Measurements from ENCODE around the gene HS3ST2.
A peak's percentile ranks its signal among the peaks of the same experiment; 100 is the strongest.
"Not testable (repeated sequence)": the region's sequence is repeated elsewhere in the genome, so short reads cannot be mapped to it uniquely, and the experiment has no call there.

The HS3ST2 gene

DNA sequence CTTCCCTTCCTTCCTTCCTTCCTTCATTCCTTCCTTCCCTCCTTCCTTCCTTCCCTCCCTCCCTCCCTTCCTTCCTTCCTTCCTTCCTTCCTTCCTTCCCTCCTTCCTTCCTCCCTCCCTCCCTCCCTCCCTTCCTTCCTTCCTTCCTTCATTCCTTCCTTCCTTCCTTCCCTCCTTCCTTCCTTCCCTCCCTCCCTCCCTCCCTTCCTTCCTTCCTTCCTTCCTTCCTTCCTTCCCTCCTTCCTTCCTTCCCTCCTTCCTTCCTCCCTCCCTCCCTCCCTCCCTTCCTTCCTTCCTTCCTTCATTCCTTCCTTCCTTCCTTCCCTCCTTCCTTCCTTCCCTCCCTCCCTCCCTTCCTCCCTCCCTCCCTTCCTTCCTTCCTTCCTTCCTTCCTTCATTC, 4.8 kb downstream of the HS3ST2 start:
- not testable (repeated sequence) for H3K4me1 ChIP-seq (ENCODE audit: insufficient read depth, low read length); H3K36me3 ChIP-seq (ENCODE audit: insufficient read depth, low read length); H3K4me3 ChIP-seq (ENCODE audit: low read length); H2AFZ ChIP-seq (ENCODE audit: low read depth, low read length); H3K9me3 ChIP-seq (ENCODE audit: low read length)
- H3K27me3 ChIP-seq (ENCODE audit: insufficient read depth, low read length), result peaks cover 35% of the 10 kb centered on the region

DNA sequence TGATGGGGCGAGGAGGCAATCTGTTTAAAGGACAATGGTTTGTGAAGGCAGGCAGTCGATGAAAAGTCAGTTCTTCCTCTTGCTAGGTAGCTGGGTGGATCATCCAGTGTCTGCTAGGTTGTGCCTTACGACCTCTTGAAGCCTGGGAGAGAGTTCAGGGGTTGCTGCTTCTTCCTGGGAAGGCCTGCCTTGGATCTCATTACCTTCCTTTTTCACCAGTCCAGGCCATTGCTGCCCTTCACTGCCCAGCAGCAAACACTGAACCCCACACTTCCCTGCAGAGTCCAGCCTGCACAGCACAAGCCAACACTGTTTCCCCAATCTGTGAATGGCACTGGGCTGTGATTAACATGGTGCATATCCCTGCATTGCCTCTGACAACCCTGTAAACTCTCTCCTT, 24.7 kb downstream of the HS3ST2 start:
- no peaks in the 10 kb centered on the region for H3K4me1 ChIP-seq (ENCODE audit: insufficient read depth, low read length)
- H3K4me3 ChIP-seq (ENCODE audit: low read length), result no peak overlapping the region
- H3K36me3 ChIP-seq (ENCODE audit: insufficient read depth, low read length), result no peaks in the 10 kb centered on the region
- peaks cover 3% of the 10 kb centered on the region for H3K27me3 ChIP-seq (ENCODE audit: insufficient read depth, low read length)
- H2AFZ ChIP-seq (ENCODE audit: low read depth, low read length), result no peak overlapping the region
- H3K9me3 ChIP-seq (ENCODE audit: low read length), result no peaks in the 10 kb centered on the region

DNA sequence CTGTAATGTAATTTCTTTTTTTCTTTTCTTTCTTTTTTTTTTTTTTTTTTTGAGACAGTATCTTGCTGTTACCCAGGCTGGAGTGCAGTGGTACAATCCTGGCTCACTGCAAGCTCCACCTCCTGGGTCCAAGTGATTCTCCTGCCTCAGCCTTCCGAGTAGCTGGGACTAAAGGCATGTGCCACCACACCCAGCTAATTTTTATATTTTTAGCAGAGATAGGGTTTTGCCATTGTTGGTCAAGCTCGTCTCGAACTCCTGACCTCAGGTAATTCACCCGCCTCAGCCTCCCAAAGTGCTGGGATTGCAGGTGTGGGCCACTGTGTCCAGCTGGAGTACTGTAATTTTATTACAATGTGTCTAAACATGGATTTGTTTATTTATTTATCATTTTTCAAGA, 28.1 kb downstream of the HS3ST2 start:
- H2AFZ ChIP-seq (ENCODE audit: low read depth, low read length); H3K36me3 ChIP-seq (ENCODE audit: insufficient read depth, low read length); H3K27me3 ChIP-seq (ENCODE audit: insufficient read depth, low read length); H3K4me1 ChIP-seq (ENCODE audit: insufficient read depth, low read length); H3K9me3 ChIP-seq (ENCODE audit: low read length); H3K4me3 ChIP-seq (ENCODE audit: low read length): not testable (repeated sequence)

DNA sequence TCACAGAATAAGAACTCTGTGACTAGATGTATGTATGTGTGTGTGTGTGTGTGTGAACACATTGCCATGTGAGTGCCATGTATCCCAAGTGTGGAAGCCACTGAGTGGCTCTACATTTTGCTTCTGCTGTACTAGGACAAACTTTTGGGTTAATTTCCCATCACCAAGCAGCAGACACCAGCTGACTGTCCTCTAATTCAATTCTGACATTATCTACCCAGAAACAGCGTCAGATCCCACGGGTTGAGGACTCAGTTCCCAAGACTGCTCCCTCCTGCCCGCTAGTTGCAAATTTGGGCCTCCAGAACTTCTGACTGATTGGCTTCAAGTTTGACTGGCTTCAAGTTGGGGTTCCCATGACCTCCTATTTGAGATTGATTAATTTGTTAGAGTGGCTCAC, 29.2 kb downstream of the HS3ST2 start:
- Histone ChIP-seq H3K4me1 (ENCODE audit: insufficient read depth, low read length) (no peaks in the 10 kb centered on the region), H2AFZ (ENCODE audit: low read depth, low read length) (no peak overlapping the region), H3K27me3 (ENCODE audit: insufficient read depth, low read length) (peaks cover 3% of the 10 kb centered on the region), H3K36me3 (ENCODE audit: insufficient read depth, low read length) (no peaks in the 10 kb centered on the region), H3K9me3 (ENCODE audit: low read length) (no peaks in the 10 kb centered on the region), H3K4me3 (ENCODE audit: low read length) (no peak overlapping the region)

DNA sequence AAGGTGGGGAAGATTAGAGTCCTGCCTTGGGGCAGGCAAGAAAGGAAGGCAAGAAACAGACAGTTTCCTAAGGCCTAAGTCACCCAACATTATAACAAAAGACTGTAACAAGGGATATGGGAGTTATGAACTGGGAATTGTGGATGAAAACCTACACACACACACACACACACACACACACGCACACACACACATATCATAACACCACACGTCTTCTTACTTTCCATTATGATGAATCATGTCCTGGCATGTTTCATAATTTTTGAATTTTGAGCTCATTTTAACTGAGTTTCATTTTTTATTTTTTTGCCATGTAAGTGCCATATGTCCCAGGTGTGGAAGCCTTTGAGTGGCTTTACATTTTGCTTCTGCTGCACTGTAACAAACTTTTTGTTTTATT, 29.9 kb downstream of the HS3ST2 start:
- Histone ChIP-seq H3K4me3 (ENCODE audit: low read length) (no peak overlapping the region), H2AFZ (ENCODE audit: low read depth, low read length) (no peak overlapping the region), H3K4me1 (ENCODE audit: insufficient read depth, low read length) (no peaks in the 10 kb centered on the region), H3K36me3 (ENCODE audit: insufficient read depth, low read length) (no peaks in the 10 kb centered on the region), H3K9me3 (ENCODE audit: low read length) (no peaks in the 10 kb centered on the region), H3K27me3 (ENCODE audit: insufficient read depth, low read length) (no peaks in the 10 kb centered on the region)

DNA sequence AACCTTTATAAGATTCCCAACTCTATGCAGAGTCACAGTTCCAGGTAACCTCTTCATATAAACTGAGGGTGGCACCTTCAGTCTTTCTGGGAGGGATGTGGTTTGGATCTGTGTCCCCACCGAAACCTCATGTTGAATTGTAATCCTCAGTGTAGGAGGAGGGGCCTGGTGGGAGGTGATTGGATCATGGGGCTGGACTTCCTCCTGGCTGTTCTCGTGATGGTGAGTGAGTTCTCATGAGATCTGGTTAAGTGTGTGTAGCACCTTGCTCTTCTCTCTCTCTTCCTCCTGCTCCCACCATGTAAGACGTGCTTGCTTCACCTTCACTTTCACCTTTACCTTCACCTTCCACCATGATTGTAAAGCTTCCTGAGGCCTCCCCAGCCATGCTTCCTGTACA, 30.5 kb downstream of the HS3ST2 start:
- Histone ChIP-seq H3K9me3 (ENCODE audit: low read length) (no peaks in the 10 kb centered on the region), H3K4me1 (ENCODE audit: insufficient read depth, low read length) (no peaks in the 10 kb centered on the region), H3K27me3 (ENCODE audit: insufficient read depth, low read length) (no peaks in the 10 kb centered on the region), H3K4me3 (ENCODE audit: low read length) (no peak overlapping the region), H3K36me3 (ENCODE audit: insufficient read depth, low read length) (no peaks in the 10 kb centered on the region), H2AFZ (ENCODE audit: low read depth, low read length) (no peak overlapping the region)

DNA sequence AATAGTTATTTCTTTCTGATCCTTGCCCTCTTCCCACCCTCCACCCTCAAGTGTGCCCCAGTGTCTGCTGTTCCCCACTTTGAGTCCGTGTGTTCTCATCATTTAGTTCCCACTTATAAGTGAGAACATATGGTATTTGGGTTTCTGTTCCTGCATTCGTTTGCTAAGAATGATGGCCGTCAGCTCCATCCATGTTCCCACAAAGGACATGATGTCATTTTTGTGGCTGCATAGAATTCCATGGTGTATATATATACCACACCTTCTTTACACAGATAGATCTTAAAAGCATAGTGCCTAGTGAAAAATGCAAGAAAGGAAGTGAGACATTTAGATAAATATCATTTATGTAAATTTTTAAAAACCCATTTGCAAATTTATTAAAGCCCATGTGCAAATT, 33.1 kb downstream of the HS3ST2 start:
- no peaks in the 10 kb centered on the region for H3K36me3 ChIP-seq (ENCODE audit: insufficient read depth, low read length)
- no peaks in the 10 kb centered on the region for H3K27me3 ChIP-seq (ENCODE audit: insufficient read depth, low read length)
- no peaks in the 10 kb centered on the region for H3K9me3 ChIP-seq (ENCODE audit: low read length)
- H3K4me1 ChIP-seq (ENCODE audit: insufficient read depth, low read length), result no peaks in the 10 kb centered on the region
- no peak overlapping the region for H2AFZ ChIP-seq (ENCODE audit: low read depth, low read length)
- no peak overlapping the region for H3K4me3 ChIP-seq (ENCODE audit: low read length)

DNA sequence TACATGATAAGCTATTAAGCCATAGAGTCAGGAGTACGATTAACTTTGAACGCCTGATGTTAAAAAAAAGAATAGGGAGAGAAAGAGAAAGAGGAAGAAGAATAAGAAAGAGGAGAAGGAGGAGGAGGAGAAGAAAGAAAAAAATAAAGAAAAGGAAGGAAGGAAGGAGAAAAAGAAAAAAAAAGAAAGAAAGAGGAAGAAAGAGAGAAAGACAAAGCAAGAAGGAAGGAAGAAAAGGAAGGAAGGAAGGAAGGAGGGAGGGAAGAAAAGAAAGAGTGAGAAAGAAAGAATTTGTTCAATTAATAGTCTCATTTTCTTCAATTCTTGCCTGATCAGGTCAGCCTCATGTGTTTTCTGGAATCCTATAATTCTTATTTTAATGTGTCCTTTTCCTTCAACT, 33.7 kb downstream of the HS3ST2 start:
- no peaks in the 10 kb centered on the region for H3K36me3 ChIP-seq (ENCODE audit: insufficient read depth, low read length)
- H3K27me3 ChIP-seq (ENCODE audit: insufficient read depth, low read length), result no peaks in the 10 kb centered on the region
- no peaks in the 10 kb centered on the region for H3K9me3 ChIP-seq (ENCODE audit: low read length)
- no peak overlapping the region for H3K4me3 ChIP-seq (ENCODE audit: low read length)
- H3K4me1 ChIP-seq (ENCODE audit: insufficient read depth, low read length), result no peaks in the 10 kb centered on the region
- H2AFZ ChIP-seq (ENCODE audit: low read depth, low read length), result no peak overlapping the region

DNA sequence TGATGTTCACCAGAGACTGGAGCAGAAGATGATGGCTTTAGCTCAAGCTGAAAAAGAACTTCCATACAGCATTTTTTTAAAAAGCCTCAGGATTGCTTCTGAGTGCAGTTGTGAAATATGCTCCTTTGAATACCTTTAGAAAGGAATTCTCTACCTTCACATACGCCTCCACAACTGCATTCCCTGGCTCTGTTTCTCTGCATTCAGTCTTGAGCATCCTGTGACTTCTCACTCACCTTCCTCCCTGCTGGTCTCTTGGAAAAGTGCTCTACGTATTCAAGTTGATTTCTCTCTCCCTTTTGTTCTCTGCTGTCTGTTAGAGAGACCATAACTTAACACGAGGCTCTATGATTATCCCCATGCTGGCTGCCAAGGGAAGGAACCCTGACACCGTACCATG, 34.5 kb downstream of the HS3ST2 start:
- H3K27me3 ChIP-seq (ENCODE audit: insufficient read depth, low read length), result peaks cover 2% of the 10 kb centered on the region
- no peak overlapping the region for H2AFZ ChIP-seq (ENCODE audit: low read depth, low read length)
- no peaks in the 10 kb centered on the region for H3K4me1 ChIP-seq (ENCODE audit: insufficient read depth, low read length)
- no peaks in the 10 kb centered on the region for H3K9me3 ChIP-seq (ENCODE audit: low read length)
- no peaks in the 10 kb centered on the region for H3K36me3 ChIP-seq (ENCODE audit: insufficient read depth, low read length)
- no peak overlapping the region for H3K4me3 ChIP-seq (ENCODE audit: low read length)

DNA sequence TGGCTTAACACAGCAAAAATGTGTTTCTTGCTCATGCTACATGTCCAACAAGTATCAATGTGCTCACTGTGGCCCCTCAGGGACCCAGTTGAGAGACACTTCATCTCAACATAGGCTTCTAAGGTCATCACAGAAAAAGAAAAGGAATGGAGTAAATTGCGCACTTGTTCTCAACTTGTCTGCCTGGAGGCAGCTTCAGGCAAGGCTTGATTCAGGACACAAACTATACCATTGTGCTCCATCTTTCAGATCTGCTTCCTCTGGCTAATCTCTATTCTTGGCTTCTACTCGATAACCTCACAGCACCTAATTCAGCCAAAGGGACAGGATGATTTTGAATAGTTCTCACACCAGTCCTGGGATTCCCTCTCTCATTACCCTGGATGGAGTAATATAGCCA, 35.6 kb downstream of the HS3ST2 start:
- H3K27me3 ChIP-seq (ENCODE audit: insufficient read depth, low read length), result peaks cover 2% of the 10 kb centered on the region
- no peak overlapping the region for H3K4me3 ChIP-seq (ENCODE audit: low read length)
- no peak overlapping the region for H2AFZ ChIP-seq (ENCODE audit: low read depth, low read length)
- H3K4me1 ChIP-seq (ENCODE audit: insufficient read depth, low read length), result no peaks in the 10 kb centered on the region
- H3K36me3 ChIP-seq (ENCODE audit: insufficient read depth, low read length), result no peaks in the 10 kb centered on the region
- no peaks in the 10 kb centered on the region for H3K9me3 ChIP-seq (ENCODE audit: low read length)

DNA sequence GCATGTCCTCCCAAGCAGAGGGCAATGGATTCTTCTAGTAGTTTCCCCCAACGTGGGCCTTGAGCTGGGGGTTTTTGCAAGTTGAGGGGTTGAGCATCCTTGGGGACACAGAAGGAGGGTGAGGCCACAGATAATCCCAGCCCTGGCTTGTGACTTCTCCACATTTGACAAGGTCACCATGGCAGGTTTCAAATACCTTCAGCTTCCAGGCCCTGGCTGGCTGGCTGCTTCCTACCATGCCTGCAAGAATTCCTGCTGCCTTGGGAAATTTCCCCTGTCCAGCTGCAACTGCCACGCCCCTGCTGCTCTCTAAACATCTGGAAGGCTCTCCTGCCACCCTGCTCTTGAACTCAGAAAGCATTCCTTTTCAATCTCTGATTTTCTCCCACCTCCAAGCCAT, 41.3 kb downstream of the HS3ST2 start:
- H3K27me3 ChIP-seq (ENCODE audit: insufficient read depth, low read length), result peaks cover 2% of the 10 kb centered on the region
- H3K4me1 ChIP-seq (ENCODE audit: insufficient read depth, low read length), result no peaks in the 10 kb centered on the region
- H3K36me3 ChIP-seq (ENCODE audit: insufficient read depth, low read length), result no peaks in the 10 kb centered on the region
- H3K4me3 ChIP-seq (ENCODE audit: low read length), result no peak overlapping the region
- no peaks in the 10 kb centered on the region for H3K9me3 ChIP-seq (ENCODE audit: low read length)
- no peak overlapping the region for H2AFZ ChIP-seq (ENCODE audit: low read depth, low read length)

DNA sequence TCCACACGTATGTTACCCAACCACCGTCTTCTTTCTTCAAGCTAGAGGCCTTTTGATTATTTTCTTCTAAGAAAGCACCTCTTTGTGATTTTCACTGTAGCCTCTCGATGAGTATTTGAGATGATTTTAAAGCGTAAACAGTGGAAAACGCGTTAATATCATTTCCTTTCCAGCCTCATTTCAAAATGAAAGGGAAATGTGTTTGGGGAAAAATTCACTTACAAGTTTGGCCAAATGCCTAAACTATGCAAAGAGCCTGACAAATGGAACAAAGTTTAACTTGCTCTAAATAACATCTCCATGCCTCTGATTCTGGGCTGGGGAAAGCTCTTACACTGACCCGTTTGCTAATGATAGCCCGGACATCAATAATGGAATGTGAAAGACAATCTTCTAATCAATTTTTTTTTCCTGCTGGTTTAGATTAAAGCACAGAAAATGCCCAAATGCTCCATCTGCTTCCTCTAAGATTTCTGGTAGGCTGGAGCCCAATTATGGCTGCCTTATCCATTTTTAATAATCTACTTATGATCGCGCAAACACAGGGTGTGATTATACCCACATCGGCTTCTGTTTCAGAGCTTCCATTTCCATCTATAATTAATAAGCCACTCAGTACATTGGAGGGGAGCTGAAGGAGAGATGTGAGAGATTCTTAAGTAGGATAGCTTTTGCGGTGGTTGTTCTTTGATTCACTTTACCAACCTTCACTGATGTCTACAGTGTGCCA, 43.5 kb downstream of the HS3ST2 start:
- Histone ChIP-seq H3K27me3 (ENCODE audit: insufficient read depth, low read length) (peaks cover 2% of the 10 kb centered on the region), H3K36me3 (ENCODE audit: insufficient read depth, low read length) (no peaks in the 10 kb centered on the region), H2AFZ (ENCODE audit: low read depth, low read length) (no peak overlapping the region), H3K4me1 (ENCODE audit: insufficient read depth, low read length) (no peaks in the 10 kb centered on the region), H3K4me3 (ENCODE audit: low read length) (no peak overlapping the region), H3K9me3 (ENCODE audit: low read length) (no peaks in the 10 kb centered on the region)

DNA sequence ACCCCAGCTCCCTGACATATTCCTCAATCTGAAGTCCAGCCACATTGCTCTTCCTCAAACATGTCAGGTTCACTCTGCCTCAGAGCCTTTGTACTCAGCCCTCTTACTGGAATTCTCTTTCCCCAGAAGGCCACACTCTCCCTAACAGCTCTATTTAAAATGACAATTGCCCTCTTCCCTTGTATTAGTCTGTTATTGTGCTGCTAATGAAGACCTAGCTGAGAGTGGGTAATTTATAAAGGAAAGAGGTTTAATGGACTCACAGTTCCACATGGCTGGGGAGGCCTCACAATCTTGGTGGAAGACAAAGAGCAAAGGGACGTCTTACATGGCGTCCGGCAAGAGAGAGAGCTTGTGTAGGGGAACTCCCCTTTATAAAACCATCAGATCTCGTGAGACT, 46.0 kb downstream of the HS3ST2 start:
- no peaks in the 10 kb centered on the region for H3K27me3 ChIP-seq (ENCODE audit: insufficient read depth, low read length)
- H3K4me1 ChIP-seq (ENCODE audit: insufficient read depth, low read length), result no peaks in the 10 kb centered on the region
- peak overlapping the region; percentile 39 for H2AFZ ChIP-seq (ENCODE audit: low read depth, low read length)
- no peak overlapping the region for H3K4me3 ChIP-seq (ENCODE audit: low read length)
- H3K36me3 ChIP-seq (ENCODE audit: insufficient read depth, low read length), result no peaks in the 10 kb centered on the region
- no peaks in the 10 kb centered on the region for H3K9me3 ChIP-seq (ENCODE audit: low read length)

DNA sequence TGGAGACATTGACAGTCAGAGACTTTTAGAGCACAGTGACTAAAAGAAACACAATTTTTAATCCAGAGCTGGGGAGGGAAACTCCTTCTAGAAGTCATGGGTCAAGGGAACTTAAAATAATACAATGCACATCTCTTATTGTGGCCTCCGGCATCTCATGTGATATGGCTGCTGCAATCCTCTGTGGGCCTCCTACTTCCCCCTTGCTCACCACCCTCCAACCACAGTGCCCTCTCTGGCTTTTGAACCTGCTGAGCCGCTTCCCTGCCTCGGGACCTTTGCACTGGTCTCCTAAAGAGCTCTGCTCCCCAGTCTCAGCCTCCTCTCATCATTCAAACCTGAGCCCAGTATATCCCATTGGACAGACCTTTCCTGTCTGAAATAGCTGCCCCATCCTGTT, 47.6 kb downstream of the HS3ST2 start:
- Histone ChIP-seq H3K9me3 (ENCODE audit: low read length) (no peaks in the 10 kb centered on the region), H3K36me3 (ENCODE audit: insufficient read depth, low read length) (no peaks in the 10 kb centered on the region), H2AFZ (ENCODE audit: low read depth, low read length) (no peak overlapping the region), H3K4me1 (ENCODE audit: insufficient read depth, low read length) (no peaks in the 10 kb centered on the region), H3K4me3 (ENCODE audit: low read length) (no peak overlapping the region), H3K27me3 (ENCODE audit: insufficient read depth, low read length) (no peaks in the 10 kb centered on the region)

Measured in neuron (in vitro differentiated cells).